HCT116 (cell line): ENCODE data around the gene UFSP2. TPM values are rescaled to one million over a fixed set of nuclear protein-coding genes. Genes with fewer than 3 reads are reported as not detected.

Experiments used
- ATAC-seq: fragments of 200-7000 bp; cut with Tn5 transposase; 2 replicates; pipeline ENCODE4 v1.9.1; 2020; ENCODE audit warnings: mild to moderate bottlenecking, moderate library complexity
- BruUV-seq: library from RNA; stranded (reverse); fragments of 400-500 nt; replicated peaks from 2 replicates; lab custom pipeline; 2021; lab: Mats Ljungman, UMichigan
- CTCF ChIA-PET: fragments of 300-600 bp; sonication (Branson Sonifier 250); formaldehyde crosslinking; loops from one replicate; lab custom pipeline; 2021; ENCODE audit warnings: antibody characterized with exemption; lab: Charles Lee
- POLR2A ChIA-PET: fragments of 300-600, 350-600 bp; sonication (Branson Sonifier 250); formaldehyde crosslinking; loops from one replicate; lab custom pipeline; 2021; ENCODE audit warnings: antibody characterized with exemption; lab: Charles Lee
- RAD21 ChIA-PET, 2 experiments: fragments of 300-600 bp; sonication (Branson Sonifier 250); formaldehyde crosslinking; loops; one replicate each; lab custom pipeline; 2023; ENCODE audit warnings: low total read pairs in 2 of 2; ENCODE audit not compliant: uncharacterized antibody in 2 of 2, unreplicated experiment in 2 of 2, low non-redundant PET in 1 of 2; lab: Charles Lee
- DNase-seq: peaks from one replicate; pipeline ENCODE4 v3.0.0-alpha.2; 2010; ENCODE audit warnings: low read depth, low spot score
- H2AFZ ChIP-seq: fragments of 200-600 bp; shearing (Covaris generic), sonication (generic); 2 replicates; pipeline ENCODE4 v1.6.1; 2017; ENCODE audit warnings: low read depth, mixed run types, mixed read lengths, antibody characterized with exemption, low read length; ENCODE audit not compliant: poor library complexity, severe bottlenecking
- H3K27ac ChIP-seq: 2 replicates; pipeline ENCODE4 v1.5.1; 2012; ENCODE audit warnings: low read depth, low read length
- H3K27me3 ChIP-seq: fragments of 200-600 bp; sonication (generic); 2 replicates; pipeline ENCODE4 v1.6.1; 2016; ENCODE audit warnings: mixed run types, low read length, mixed read lengths; ENCODE audit not compliant: insufficient read depth
- H3K36me3 ChIP-seq, 2 experiments: fragments of 200-500 bp in 1 of 2; fragments of 200-600 bp in 1 of 2; sonication (Bioruptor generic) in 1 of 2; sonication (generic) in 1 of 2; 2 replicates each; pipeline versions ENCODE4 v1.5.1 to v1.6.1; 2014 to 2016; ENCODE audit warnings: low read length in 2 of 2, inconsistent platforms in 1 of 2, mixed read lengths in 1 of 2, mixed run types in 1 of 2; ENCODE audit not compliant: insufficient read depth in 2 of 2, control insufficient read depth in 1 of 2
- H3K4me1 ChIP-seq, 2 experiments: fragments of 200-600 bp in 1 of 2; sonication (generic) in 1 of 2; 2 replicates each; pipeline versions ENCODE4 v1.5.1 to v1.6.1; 2012 to 2017; ENCODE audit warnings: low read length in 2 of 2, inconsistent platforms in 1 of 2, mild to moderate bottlenecking in 1 of 2, mixed read lengths in 1 of 2, mixed run types in 1 of 2, moderate library complexity in 1 of 2; ENCODE audit not compliant: insufficient read depth in 2 of 2, control insufficient read depth in 1 of 2
- H3K4me2 ChIP-seq: fragments of 200-600 bp; sonication (generic); 2 replicates; pipeline ENCODE4 v1.6.1; 2017; ENCODE audit warnings: mixed run types, low read length, mixed read lengths
- H3K4me3 ChIP-seq, 2 experiments: fragments of 200-600 bp in 1 of 2; sonication (generic) in 1 of 2; replicated peaks in 1 of 2; 2 replicates each; pipeline ENCODE4 v1.5.1; 2011 to 2016; ENCODE audit warnings: low read length in 2 of 2, control low read depth in 1 of 2, low read depth in 1 of 2, mild to moderate bottlenecking in 1 of 2, mixed read lengths in 1 of 2, mixed run types in 1 of 2
- H3K79me2 ChIP-seq: fragments of 200-600 bp; sonication (generic); 2 replicates; pipeline ENCODE4 v1.6.1; 2017; ENCODE audit warnings: mild to moderate bottlenecking, mixed run types, low read length, moderate library complexity, mixed read lengths; ENCODE audit not compliant: insufficient read depth
- H3K9ac ChIP-seq: fragments of 200-600 bp; sonication (generic); 2 replicates; pipeline ENCODE4 v1.6.1; 2016; ENCODE audit warnings: low read length, mixed read lengths
- H3K9me2 ChIP-seq: fragments of 200-600 bp; sonication (generic), shearing (Covaris generic); 2 replicates; pipeline ENCODE4 v1.6.1; 2017; ENCODE audit warnings: mixed run types, mild to moderate bottlenecking, moderate library complexity; ENCODE audit not compliant: insufficient read depth
- H3K9me3 ChIP-seq, 2 experiments: fragments of 200-500 bp in 1 of 2; fragments of 200-600 bp in 1 of 2; sonication (Bioruptor generic) in 1 of 2; sonication (generic) in 1 of 2; 2 replicates each; pipeline ENCODE4 v1.6.1; 2014 to 2017; ENCODE audit warnings: low read length in 2 of 2, mixed read lengths in 2 of 2, inconsistent platforms in 1 of 2, low read depth in 1 of 2, mild to moderate bottlenecking in 1 of 2, mixed run types in 1 of 2, moderate library complexity in 1 of 2; ENCODE audit not compliant: control insufficient read depth in 1 of 2, insufficient read depth in 1 of 2
- H4K20me1 ChIP-seq: fragments of 200-600 bp; sonication (generic), shearing (Covaris generic); 2 replicates; pipeline ENCODE4 v1.6.1; 2017; ENCODE audit warnings: mixed run types, mild to moderate bottlenecking, moderate library complexity; ENCODE audit not compliant: insufficient read depth
- CBX3 ChIP-seq: IDR thresholded peaks from 2 replicates; pipeline ENCODE4 v1.6.1; 2012; ENCODE audit warnings: low read depth
- CEBPB ChIP-seq: IDR thresholded peaks from 2 replicates; pipeline ENCODE4 v1.6.1; 2012; ENCODE audit warnings: low read depth
- EGR1 ChIP-seq: IDR thresholded peaks from 2 replicates; pipeline ENCODE4 v1.6.1; 2012; ENCODE audit warnings: low read depth
- EZH2phosphoT487 ChIP-seq: fragments of 200-600 bp; IDR thresholded peaks from 2 replicates; pipeline ENCODE4 v1.6.1; 2018; ENCODE audit warnings: antibody characterized with exemption, borderline replicate concordance
- FOSL1 ChIP-seq: IDR thresholded peaks from 2 replicates; pipeline ENCODE4 v1.6.1; 2012; ENCODE audit warnings: low read depth
- JUND ChIP-seq: IDR thresholded peaks from 2 replicates; pipeline ENCODE4 v1.6.1; 2012
- RAD21 ChIP-seq: IDR thresholded peaks from 2 replicates; pipeline ENCODE4 v1.6.1; 2012; ENCODE audit warnings: low read depth, mild to moderate bottlenecking
- REST ChIP-seq: IDR thresholded peaks from 2 replicates; pipeline ENCODE4 v1.6.1; 2012; ENCODE audit warnings: low read depth
- TCF7L2 ChIP-seq: IDR thresholded peaks from 2 replicates; pipeline ENCODE4 v1.7.0; 2011; ENCODE audit warnings: borderline replicate concordance, inconsistent platforms; ENCODE audit not compliant: insufficient read depth, insufficient read length; ENCODE audit errors: extremely low read depth
- YY1 ChIP-seq: IDR thresholded peaks from 2 replicates; pipeline ENCODE4 v1.6.1; 2011; ENCODE audit warnings: low read length, low read depth, moderate library complexity, mild to moderate bottlenecking; ENCODE audit not compliant: insufficient replicate concordance; ENCODE audit errors: extremely low read depth
- ZFX ChIP-seq: fragments of 450-650 bp; IDR thresholded peaks from 2 replicates; pipeline ENCODE4 v1.6.1; 2017
- intact Hi-C: fragments of 100-400 bp; cut with micrococcal nuclease; formaldehyde crosslinking; loops from 2 replicates; pipeline ENCODE4 v1.10.0; 2022
- total RNA-seq: library from RNA; stranded (reverse); gene quantifications from one replicate; pipeline ENCODE4 v1.2.1, GENCODE V29; 2021; ENCODE audit not compliant: unreplicated experiment
- TF ChIP-seq, protein P1 (sequence below): IDR thresholded peaks from 2 replicates; pipeline ENCODE4 v1.6.1; 2012
- TF ChIP-seq, protein P2 (sequence below): IDR thresholded peaks from 2 replicates; pipeline ENCODE4 v1.6.1; 2012

The UFSP2 gene
- total RNA-seq, 1 experiment from 2014 or later = 29.4 TPM

GRCh38 chr4:185357211-185357610, 68.6 kb downstream of the UFSP2 start:
- intact Hi-C loops = no loop called here
- H3K4me2 ChIP-seq = no peak overlapping the region
- TF ChIP-seq ZFX (no peak), JUND (no peak), FOSL1 (no peak), YY1 (no peak), RAD21 (no peak), CBX3 (no peak), EGR1 (no peak), CEBPB (no peak), TCF7L2 (no peak), EZH2phosphoT487 (no peak), REST (no peak)
- TF ChIP-seq, protein P1, sequence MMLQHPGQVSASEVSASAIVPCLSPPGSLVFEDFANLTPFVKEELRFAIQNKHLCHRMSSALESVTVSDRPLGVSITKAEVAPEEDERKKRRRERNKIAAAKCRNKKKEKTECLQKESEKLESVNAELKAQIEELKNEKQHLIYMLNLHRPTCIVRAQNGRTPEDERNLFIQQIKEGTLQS = no peak
- TF ChIP-seq, protein P2, sequence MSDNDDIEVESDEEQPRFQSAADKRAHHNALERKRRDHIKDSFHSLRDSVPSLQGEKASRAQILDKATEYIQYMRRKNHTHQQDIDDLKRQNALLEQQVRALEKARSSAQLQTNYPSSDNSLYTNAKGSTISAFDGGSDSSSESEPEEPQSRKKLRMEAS = no peak

More at GRCh38 chr4:185357211-185357610, 68.6 kb downstream of the UFSP2 start:
- ChIA-PET POLR2A (no interaction called here), CTCF (no interaction called here), RAD21 (no interaction called here)
- H4K20me1 ChIP-seq = no peaks in the 10 kb centered on the region
- H2AFZ ChIP-seq = no peak overlapping the region
- BruUV-seq = no TSS peak
- H3K9me3 ChIP-seq = no peaks in the 10 kb centered on the region
- H3K9ac ChIP-seq = no peak overlapping the region
- no peaks in the 10 kb centered on the region for H3K9me2 ChIP-seq
- no peak overlapping the region for H3K4me3 ChIP-seq
- H3K27ac ChIP-seq = no peak overlapping the region
- H3K36me3 ChIP-seq = no peaks in the 10 kb centered on the region
- ATAC-seq (no peak), DNase-seq (no peak)
- peaks cover 0 to 8% of the 10 kb centered on the region in 2 experiments; a peak in 2 of 4 replicates for H3K4me1 ChIP-seq
- H3K27me3 ChIP-seq = no peaks in the 10 kb centered on the region
- no peaks in the 10 kb centered on the region for H3K79me2 ChIP-seq
